Kidney (tissue), 14 donors: ENCODE data around the gene ABCC3. TPM values are rescaled to one million over a fixed set of nuclear protein-coding genes. Genes with fewer than 3 reads are reported as not detected.

Source experiments
- DNase-seq, 5 donors: peaks; one replicate each; pipeline ENCODE4 v3.0.0-alpha.2; 2013 to 2020
- FAIRE-seq: peaks from 2 replicates; lab custom pipeline; 2012; peaks lifted over from hg19 to GRCh38; lab: Jason Lieb, UNC
- H3K27ac ChIP-seq, 2 donors: one replicate each; pipeline ENCODE4 v1.7.0; 2013; ENCODE audit warnings: low read depth in 2 of 2, low read length in 2 of 2, inconsistent platforms in 1 of 2
- H3K27me3 ChIP-seq: one replicate; pipeline ENCODE4 v1.7.1; 2013; ENCODE audit warnings: low read length, inconsistent platforms; ENCODE audit not compliant: control insufficient read depth, insufficient read depth
- H3K36me3 ChIP-seq, 3 donors: one replicate each; pipeline versions ENCODE4 v1.7.0 to v1.7.1; 2013; ENCODE audit warnings: low read length in 3 of 3, control low read depth in 1 of 3, inconsistent platforms in 1 of 3; ENCODE audit not compliant: insufficient read depth in 3 of 3, control insufficient read depth in 2 of 3
- H3K4me1 ChIP-seq, 3 donors: one replicate each; pipeline versions ENCODE4 v1.7.0 to v1.7.1; 2013; ENCODE audit warnings: low read length in 3 of 3, inconsistent platforms in 1 of 3, low read depth in 1 of 3; ENCODE audit not compliant: control insufficient read depth in 2 of 3, insufficient read depth in 2 of 3
- H3K4me3 ChIP-seq, 3 donors: one replicate each; pipeline versions ENCODE4 v1.7.0 to v1.8.1; 2013; ENCODE audit warnings: low read length in 3 of 3, control low read depth in 1 of 3, inconsistent platforms in 1 of 3
- H3K9ac ChIP-seq, 3 donors: one replicate each; pipeline versions ENCODE4 v1.7.0 to v1.7.1; 2013; ENCODE audit warnings: low read length in 3 of 3, control low read depth in 1 of 3, inconsistent platforms in 1 of 3
- H3K9me3 ChIP-seq, 3 donors: one replicate each; pipeline versions ENCODE4 v1.7.0 to v1.7.1; 2013; ENCODE audit warnings: low read length in 3 of 3, control low read depth in 1 of 3, inconsistent platforms in 1 of 3; ENCODE audit not compliant: control insufficient read depth in 2 of 3, insufficient read depth in 1 of 3
- CTCF ChIP-seq: IDR thresholded peaks from 3 replicates; pipeline ENCODE4 v1.5.1; 2012; ENCODE audit warnings: mild to moderate bottlenecking, moderate library complexity, borderline replicate concordance; ENCODE audit not compliant: insufficient read depth; ENCODE audit errors: extremely low read depth
- intact Hi-C: fragments of 100-400 bp; cut with DNase I; formaldehyde crosslinking; loops from one replicate; pipeline ENCODE4 v1.11.1; 2022
- polyA plus RNA-seq: library from polyadenylated mRNA; stranded (reverse); fragments of 350-450 nt; fragmentation: Illumina TruSeq; extraction: RNeasy Lipid Tissue Mini Kit (QIAGEN cat#74804); gene quantifications from one replicate; pipeline ENCODE4 v1.2.3, GENCODE V29; 2014; ENCODE audit warnings: low read depth, low replicate concordance; ENCODE audit not compliant: insufficient read depth
- total RNA-seq: library from RNA; stranded (reverse); fragmentation: NEBNext Ultra II Directional; extraction: Animal tissue kit (Norgen Biotek cat#: 25700); gene quantifications from one replicate; pipeline ENCODE4 v1.2.1, GENCODE V29; 2021
- donor health status: control.
- donor health status: control.
- donor health status: control.
- donor health status: control.
- donor health status: control.
- donor health status: DM: yes; HTN: yes; CAD: no.
- donor health status: Normal renal cell carcinoma (clear cell type).

ABCC3 gene
- total and polyA plus RNA-seq, 2 donors from 2014 or later, result 9.3 to 156 TPM

GRCh38 chr17:50684288-50684611, 49.6 kb downstream of the ABCC3 start:
- intact Hi-C loops, result loop anchor here (10.0 kb wide), 1 partner anchor 49 kb away; the partner anchor contains the start of gene ABCC3
- H3K9ac ChIP-seq, result no peak overlapping the region

GRCh38 chr17:50684612-50685333, 50.1 kb downstream of the ABCC3 start:
- Histone ChIP-seq H3K9me3 (no peaks in the 10 kb centered on the region), H3K27ac (no peak overlapping the region), H3K27me3 (no peaks in the 10 kb centered on the region), H3K36me3 (no peaks in the 10 kb centered on the region), H3K4me1 (peaks cover 0 to 17% (median 12%) of the 10 kb centered on the region in 3 donors), H3K4me3 (no peak overlapping the region), H3K9ac (no peak overlapping the region)
- peak; percentile 61 to 68 (median 63) for DNase-seq
- FAIRE-seq, result no peak
- TF ChIP-seq CTCF, result no peak
- intact Hi-C loops, result loop anchor here (10.0 kb wide), 1 partner anchor 50 kb away; the partner anchor contains the start of gene ABCC3

More at GRCh38 chr17:50684288-50684611, 49.6 kb downstream of the ABCC3 start:
- Histone ChIP-seq H3K27ac (no peak overlapping the region), H3K9me3 (no peaks in the 10 kb centered on the region), H3K36me3 (no peaks in the 10 kb centered on the region), H3K27me3 (no peaks in the 10 kb centered on the region), H3K4me1 (peaks cover 0 to 13% (median 8%) of the 10 kb centered on the region in 3 donors), H3K4me3 (no peak overlapping the region)
- TF ChIP-seq CTCF, result no peak
- DNase-seq (no peak), FAIRE-seq (no peak)

GRCh38 chr17:50685334-50685665, 50.6 kb downstream of the ABCC3 start:
- no peaks in the 10 kb centered on the region for H3K27me3 ChIP-seq
- FAIRE-seq, result no peak
- H3K4me1 ChIP-seq, result peaks cover 3 to 21% (median 12%) of the 10 kb centered on the region in 3 donors
- H3K27ac ChIP-seq, result no peak overlapping the region
- no peak for DNase-seq
- no peak overlapping the region for H3K9ac ChIP-seq
- no peak for TF ChIP-seq CTCF
- intact Hi-C loops, result loop anchor here (10.0 kb wide), 1 partner anchor 50 kb away; the partner anchor contains the start of gene ABCC3
- no peaks in the 10 kb centered on the region for H3K9me3 ChIP-seq
- no peak overlapping the region for H3K4me3 ChIP-seq
- H3K36me3 ChIP-seq, result no peaks in the 10 kb centered on the region
